K562 (cell line): ENCODE results near the gene HSD17B3. TPM values are rescaled to one million over a fixed set of nuclear protein-coding genes. Genes with fewer than 3 reads are reported as not detected.

ENCODE experiments used
- ATAC-seq: fragments of 200-7000 bp; cut with Tn5 transposase; 3 replicates; pipeline ENCODE4 v1.9.1; 2020; ENCODE audit warnings: moderate library complexity
- BruUV-seq: library from RNA; stranded (reverse); fragments of 400-500 nt; replicated peaks from 2 replicates; lab custom pipeline; 2021; lab: Mats Ljungman, UMichigan
- CTCF ChIA-PET: fragments of 300-600 bp; formaldehyde crosslinking; extraction: SDS; loops from one replicate; lab custom pipeline; 2021; ENCODE audit warnings: low intra/inter-chr PET ratio; lab: Yijun Ruan, JAX
- POLR2A ChIA-PET: fragments of 300-600, 350-650 bp; sonication (Branson Sonifier 250); formaldehyde crosslinking; extraction: SDS; loops from one replicate; lab custom pipeline; 2021; ENCODE audit warnings: antibody characterized with exemption, inconsistent platforms; lab: Yijun Ruan, JAX
- DNase-seq, 4 experiments: peaks; one replicate each; pipeline versions ENCODE4 v3.0.0 to v3.0.0-alpha.2; 2011 to 2018; ENCODE audit warnings: low spot score in 3 of 4, mixed read lengths in 3 of 4; ENCODE audit errors: extremely low read depth in 1 of 4
- FAIRE-seq: peaks from 2 replicates; lab custom pipeline; 2011; peaks lifted over from hg19 to GRCh38; lab: Jason Lieb, UNC
- H2AFZ ChIP-seq: 2 replicates; pipeline ENCODE4 v1.6.0; 2011; ENCODE audit warnings: low read depth, low read length, control low read depth, inconsistent platforms
- H3K27ac ChIP-seq: fragments of 200-600 bp; 3 replicates; pipeline ENCODE4 v1.8.0; 2011; ENCODE audit warnings: low read depth, mild to moderate bottlenecking, control low read depth, inconsistent platforms, low read length, moderate library complexity, mixed read lengths; ENCODE audit errors: extremely low read depth
- H3K27me3 ChIP-seq, 2 experiments: fragments of 300-600 bp in 1 of 2; 2 replicates in 1 of 2; 3 replicates in 1 of 2; pipeline versions ENCODE4 v1.6.0 to v1.8.0; 2011; ENCODE audit warnings: inconsistent platforms in 2 of 2, low read length in 2 of 2, mild to moderate bottlenecking in 1 of 2, mixed read lengths in 1 of 2, moderate library complexity in 1 of 2; ENCODE audit not compliant: control insufficient read depth in 2 of 2, insufficient read depth in 2 of 2
- H3K36me3 ChIP-seq: fragments of 300-600 bp; 3 replicates; pipeline ENCODE4 v1.8.0; 2011; ENCODE audit warnings: mild to moderate bottlenecking, low read length, inconsistent platforms; ENCODE audit not compliant: control insufficient read depth, insufficient read depth
- H3K4me1 ChIP-seq, 2 experiments: fragments of 200-600 bp in 1 of 2; replicated peaks in 1 of 2; 2 replicates in 1 of 2; 3 replicates in 1 of 2; pipeline versions ENCODE4 v1.5.1 to v1.8.0; 2011; ENCODE audit warnings: inconsistent platforms in 2 of 2, low read length in 2 of 2, mild to moderate bottlenecking in 1 of 2, mixed read lengths in 1 of 2, moderate library complexity in 1 of 2; ENCODE audit not compliant: control insufficient read depth in 2 of 2, insufficient read depth in 2 of 2
- H3K4me2 ChIP-seq: 2 replicates; pipeline ENCODE4 v1.6.1; 2011; ENCODE audit warnings: low read length, control low read depth, inconsistent platforms, mixed read lengths; ENCODE audit not compliant: insufficient read depth
- H3K4me3 ChIP-seq: fragments of 200-600 bp; sonication (generic), shearing (Covaris generic); 2 replicates; pipeline ENCODE4 v1.5.1; 2016; ENCODE audit warnings: control low read depth, inconsistent platforms
- H3K79me2 ChIP-seq: fragments of 200-600 bp; 3 replicates; pipeline ENCODE4 v1.8.0; 2011; ENCODE audit warnings: low read length, inconsistent platforms; ENCODE audit not compliant: control insufficient read depth, insufficient read depth
- H3K9ac ChIP-seq, 2 experiments: 2 replicates each; pipeline versions ENCODE4 v1.6.0 to v1.6.1; 2011; ENCODE audit warnings: low read depth in 2 of 2, low read length in 2 of 2, control low read depth in 1 of 2, inconsistent platforms in 1 of 2, mild to moderate bottlenecking in 1 of 2, mixed read lengths in 1 of 2; ENCODE audit not compliant: insufficient read depth in 1 of 2
- H3K9me1 ChIP-seq: one replicate; pipeline ENCODE4 v1.6.0; 2011; ENCODE audit warnings: inconsistent platforms, mild to moderate bottlenecking, low read length, moderate library complexity; ENCODE audit not compliant: control insufficient read depth, insufficient read depth
- H3K9me3 ChIP-seq: replicated peaks from 2 replicates; pipeline ENCODE4 v1.5.1; 2011; ENCODE audit warnings: low read depth, low read length, inconsistent platforms; ENCODE audit not compliant: control insufficient read depth, insufficient read depth
- H4K20me1 ChIP-seq: replicated peaks from 2 replicates; pipeline ENCODE4 v1.6.1; 2011; ENCODE audit warnings: low read length, inconsistent platforms, mixed read lengths; ENCODE audit not compliant: control insufficient read depth, insufficient read depth
- BRF2 ChIP-seq: IDR thresholded peaks from 3 replicates; pipeline ENCODE4 v1.6.1; 2011; ENCODE audit warnings: borderline replicate concordance, mild to moderate bottlenecking; ENCODE audit not compliant: insufficient read length, insufficient read depth
- CHD4 ChIP-seq: fragments of 200-600 bp; sonication (generic); IDR thresholded peaks from 3 replicates; pipeline ENCODE4 v1.6.1; 2012; ENCODE audit warnings: low read depth, mild to moderate bottlenecking, mixed read lengths, low read length, inconsistent platforms; ENCODE audit not compliant: insufficient read depth, insufficient replicate concordance, poor library complexity, severe bottlenecking
- DACH1 ChIP-seq: fragments of 450-650 bp; IDR thresholded peaks from 2 replicates; pipeline ENCODE4 v1.6.1; 2018; ENCODE audit not compliant: partially characterized antibody
- E2F3 ChIP-seq: fragments of 250-450 bp; sonication (Bioruptor Pico); IDR thresholded peaks from 2 replicates; pipeline ENCODE4 v1.4.0; 2020; ENCODE audit warnings: mild to moderate bottlenecking
- EP400 ChIP-seq: fragments of 450-650 bp; IDR thresholded peaks from 2 replicates; pipeline ENCODE4 v1.6.1; 2017; ENCODE audit warnings: antibody characterized with exemption, mild to moderate bottlenecking, moderate library complexity
- NR1H2 ChIP-seq: sonication (generic); formaldehyde crosslinking; IDR thresholded peaks from 2 replicates; pipeline ENCODE4 v1.4.0; 2020; ENCODE audit warnings: mild to moderate bottlenecking, missing genetic modification reagents
- RBM39 ChIP-seq: fragments of 200-400 bp; formaldehyde crosslinking; optimal IDR thresholded peaks from 2 replicates; pipeline ENCODE3; 2018; ENCODE audit warnings: low read depth, low read length
- SETDB1 ChIP-seq: IDR thresholded peaks from one replicate; pipeline ENCODE4 v1.6.1; 2012; ENCODE audit warnings: low read length, control low read depth, inconsistent platforms
- SIRT6 ChIP-seq: IDR thresholded peaks from one replicate; pipeline ENCODE4 v1.6.1; 2012; ENCODE audit warnings: low read depth, mild to moderate bottlenecking, control low read depth, inconsistent platforms, low read length, moderate library complexity
- SPI1 ChIP-seq: IDR thresholded peaks from 2 replicates; pipeline ENCODE4 v1.6.1; 2011; ENCODE audit warnings: low read depth, low read length, control low read depth, borderline replicate concordance
- SRSF1 ChIP-seq: fragments of 200-400 bp; formaldehyde crosslinking; IDR thresholded peaks from 2 replicates; pipeline ENCODE4 v1.6.1; 2017; ENCODE audit warnings: mild to moderate bottlenecking, low read depth, low read length, moderate library complexity
- ZBTB7A ChIP-seq: IDR thresholded peaks from 2 replicates; pipeline ENCODE4 v1.6.1; 2011; ENCODE audit warnings: low read depth, mild to moderate bottlenecking, low read length, moderate library complexity, borderline replicate concordance; ENCODE audit not compliant: control insufficient read depth
- ZKSCAN3 ChIP-seq: fragments of 250-450 bp; sonication (Bioruptor Pico); IDR thresholded peaks from 2 replicates; pipeline ENCODE4 v1.4.0; 2020
- ZNF184 ChIP-seq: sonication (generic); formaldehyde crosslinking; IDR thresholded peaks from 2 replicates; pipeline ENCODE4 v1.5.0; 2020; ENCODE audit warnings: missing genetic modification reagents
- ZNF263 ChIP-seq: sonication (generic); formaldehyde crosslinking; IDR thresholded peaks from 2 replicates; pipeline ENCODE4 v1.8.0; 2022; ENCODE audit warnings: mild to moderate bottlenecking, missing genetic modification reagents, borderline replicate concordance
- ZNF3 ChIP-seq: fragments of 250-450 bp; sonication (Bioruptor Pico); IDR thresholded peaks from 2 replicates; pipeline ENCODE4 v1.5.0; 2021; ENCODE audit warnings: mild to moderate bottlenecking, moderate library complexity
- ZNF436 ChIP-seq: fragments of 250-450, 450-650 bp; sonication (Bioruptor Pico); formaldehyde crosslinking; IDR thresholded peaks from 2 replicates; pipeline ENCODE4 v1.7.0; 2020; ENCODE audit warnings: mild to moderate bottlenecking
- ZSCAN29 ChIP-seq: fragments of 450-650 bp; IDR thresholded peaks from 2 replicates; pipeline ENCODE4 v1.6.1; 2017
- WGBS: fragments of 100-300 bp; shearing (Covaris generic); methylation state at CpG from one replicate; pipeline ENCODE4 v1.1.6; 2016; ENCODE audit warnings: low coverage, mixed read lengths; ENCODE audit not compliant: insufficient coverage; ENCODE audit errors: missing lambda C conversion rate; 5-methylcytosine and 5-hydroxymethylcytosine counted together
- in situ Hi-C: fragments of 300-500 bp; cut with MboI; formaldehyde crosslinking; loops from 4 replicates; pipeline ENCODE4 v1.15.0; 2018; ENCODE audit warnings: inconsistent platforms, mixed read lengths
- intact Hi-C: fragments of 100-400 bp; cut with micrococcal nuclease; formaldehyde crosslinking; loops from 2 replicates; pipeline ENCODE4 v1.14.2; 2022
- polyA plus RNA-seq, 8 experiments: library from polyadenylated mRNA; depleted of rRNA in 4 of 8; stranded (reverse) in 5 of 8; unstranded in 3 of 8; fragments of >200 nt; fragmentation: Nextera tagmentation in 2 of 8; fragmentation: Illumina TruSeq in 1 of 8; extraction: Ambion mirVana in 2 of 8; extraction: Trizol in 1 of 8; gene quantifications; 2 replicates each; pipeline versions ENCODE4 v1.2.1 to v1.2.3, GENCODE V29; 2011 to 2014; ENCODE audit warnings: inconsistent platforms in 1 of 8, missing spikeins in 1 of 8
- total RNA-seq, 7 experiments: library from RNA; depleted of rRNA in 6 of 7; stranded (reverse); fragments of >200 nt in 6 of 7; fragmentation: Illumina TruSeq in 2 of 7; extraction: Trizol in 2 of 7; gene quantifications; 2 replicates each; pipeline versions ENCODE4 v1.2.1 to v1.2.3, GENCODE V29; 2011 to 2021; ENCODE audit warnings: low replicate concordance in 1 of 7
- TF ChIP-seq, protein P1 (sequence below): fragments of 250-450 bp; sonication (Bioruptor Pico); IDR thresholded peaks from 2 replicates; pipeline ENCODE4 v1.5.0; 2022; ENCODE audit warnings: mild to moderate bottlenecking

HSD17B3 gene
- total and polyA plus RNA-seq, 9 of the 15 experiments (the other 6 are each of a cell fraction or from before 2014, with no cell fraction given), result not detected

GRCh38 chr9:96188571-96188970, 113.4 kb downstream of the HSD17B3 start:
- Histone ChIP-seq H3K9me1 (no peaks in the 10 kb centered on the region), H2AFZ (no peak overlapping the region), H3K9me3 (no peaks in the 10 kb centered on the region), H3K9ac (no peak overlapping the region), H3K79me2 (no peaks in the 10 kb centered on the region), H3K27me3 (peaks cover 7 to 29% of the 10 kb centered on the region in 2 experiments; a peak in 4 of 5 replicates)
- CTCF ChIA-PET, result no interaction called here
- in situ Hi-C loops, result no loop called here
- ATAC-seq, result no peak
- intact Hi-C loops, result no loop called here
- WGBS, result 0% methylated on average over 5 of the region's 5 CpGs
- no peak for DNase-seq
- TF ChIP-seq SIRT6 (no peak), ZNF436 (no peak), EP400 (no peak), SRSF1 (no peak), E2F3 (CRISPR knock-in tag) (no peak), DACH1 (no peak), RBM39 (no peak), ZSCAN29 (no peak), SETDB1 (no peak), ZNF263 (CRISPR knock-in tag) (no peak), NR1H2 (CRISPR knock-in tag) (no peak), CHD4 (no peak), BRF2 (no peak), SPI1 (no peak), ZNF3 (CRISPR knock-in tag) (no peak), ZNF184 (CRISPR knock-in tag) (no peak), ZKSCAN3 (CRISPR knock-in tag) (no peak), ZBTB7A (no peak)
- TF ChIP-seq, protein P1, sequence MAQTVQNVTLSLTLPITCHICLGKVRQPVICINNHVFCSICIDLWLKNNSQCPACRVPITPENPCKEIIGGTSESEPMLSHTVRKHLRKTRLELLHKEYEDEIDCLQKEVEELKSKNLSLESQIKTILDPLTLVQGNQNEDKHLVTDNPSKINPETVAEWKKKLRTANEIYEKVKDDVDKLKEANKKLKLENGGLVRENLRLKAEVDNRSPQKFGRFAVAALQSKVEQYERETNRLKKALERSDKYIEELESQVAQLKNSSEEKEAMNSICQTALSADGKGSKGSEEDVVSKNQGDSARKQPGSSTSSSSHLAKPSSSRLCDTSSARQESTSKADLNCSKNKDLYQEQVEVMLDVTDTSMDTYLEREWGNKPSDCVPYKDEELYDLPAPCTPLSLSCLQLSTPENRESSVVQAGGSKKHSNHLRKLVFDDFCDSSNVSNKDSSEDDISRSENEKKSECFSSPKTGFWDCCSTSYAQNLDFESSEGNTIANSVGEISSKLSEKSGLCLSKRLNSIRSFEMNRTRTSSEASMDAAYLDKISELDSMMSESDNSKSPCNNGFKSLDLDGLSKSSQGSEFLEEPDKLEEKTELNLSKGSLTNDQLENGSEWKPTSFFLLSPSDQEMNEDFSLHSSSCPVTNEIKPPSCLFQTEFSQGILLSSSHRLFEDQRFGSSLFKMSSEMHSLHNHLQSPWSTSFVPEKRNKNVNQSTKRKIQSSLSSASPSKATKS (CRISPR knock-in tag), result no peak
- TF ChIP-seq, all 486 proteins: peak for 0
- FAIRE-seq, result no peak
- Histone ChIP-seq H3K4me3 (no peak overlapping the region), H3K36me3 (no peaks in the 10 kb centered on the region), H4K20me1 (no peaks in the 10 kb centered on the region), H3K27ac (no peak overlapping the region), H3K4me1 (peaks cover 0 to 3% of the 10 kb centered on the region in 2 experiments; a peak in 1 of 5 replicates), H3K4me2 (no peak overlapping the region)
- BruUV-seq, result no TSS peak
- POLR2A ChIA-PET, result interaction anchor here (0.6 kb wide), 1 partner anchor 477 kb away, joined by 3 read pairs; no protein-coding TSS in a partner anchor
